Caco-2 (cell line): ENCODE results near the gene CHRM1. TPM values are rescaled to one million over a fixed set of nuclear protein-coding genes. Genes with fewer than 3 reads are reported as not detected.

Source experiments
- BruUV-seq: library from RNA; stranded (reverse); fragments of 400-500 nt; replicated peaks from 2 replicates; lab custom pipeline; 2021; lab: Mats Ljungman, UMichigan
- CTCF ChIA-PET: fragments of 300-600 bp; sonication (Branson Sonifier 250); formaldehyde crosslinking; loops from one replicate; lab custom pipeline; 2022; ENCODE audit warnings: antibody characterized with exemption; lab: Charles Lee
- POLR2A ChIA-PET: fragments of 300-600 bp; sonication (Branson Sonifier 250); formaldehyde crosslinking; loops from one replicate; lab custom pipeline; 2022; ENCODE audit warnings: antibody characterized with exemption; lab: Charles Lee
- DNase-seq, 2 experiments: peaks; one replicate each; pipeline versions ENCODE4 v3.0.0 to v3.0.0-alpha.2; 2020 to 2022
- H3K27me3 ChIP-seq: replicated peaks from 2 replicates; pipeline ENCODE4 v1.6.0; 2011; ENCODE audit warnings: low read length; ENCODE audit not compliant: control insufficient read depth, insufficient read depth
- H3K36me3 ChIP-seq: 2 replicates; pipeline ENCODE4 v1.5.1; 2011; ENCODE audit warnings: low read length; ENCODE audit not compliant: control insufficient read depth, insufficient read depth
- H3K4me1 ChIP-seq: fragments of 250-450 bp; sonication (Bioruptor Pico); 2 replicates; pipeline ENCODE4 v1.5.1; 2020; ENCODE audit warnings: mild to moderate bottlenecking
- H3K4me3 ChIP-seq: 2 replicates; pipeline ENCODE4 v1.5.1; 2011; ENCODE audit warnings: low read depth, mild to moderate bottlenecking, control low read depth, low read length
- H3K9me3 ChIP-seq: fragments of 250-450 bp; sonication (Bioruptor Pico); 2 replicates; pipeline ENCODE4 v1.5.1; 2020; ENCODE audit warnings: mild to moderate bottlenecking, moderate library complexity
- H3K27ac Mint-ChIP-seq: one replicate; pipeline ENCODE4 v1.8.0; 2022; ENCODE audit warnings: mixed read lengths; ENCODE audit not compliant: unreplicated experiment
- H3K27me3 Mint-ChIP-seq: one replicate; pipeline ENCODE4 v1.8.0; 2022; ENCODE audit warnings: mixed read lengths; ENCODE audit not compliant: insufficient read depth, unreplicated experiment
- H3K36me3 Mint-ChIP-seq: one replicate; pipeline ENCODE4 v1.8.0; 2022; ENCODE audit warnings: mild to moderate bottlenecking, mixed read lengths; ENCODE audit not compliant: insufficient read depth, unreplicated experiment
- H3K4me1 Mint-ChIP-seq: one replicate; pipeline ENCODE4 v1.8.0; 2022; ENCODE audit warnings: low read depth, mixed read lengths; ENCODE audit not compliant: unreplicated experiment
- H3K4me3 Mint-ChIP-seq: one replicate; pipeline ENCODE4 v1.8.0; 2022; ENCODE audit warnings: mild to moderate bottlenecking, moderate library complexity, mixed read lengths; ENCODE audit not compliant: unreplicated experiment
- H3K9me3 Mint-ChIP-seq: one replicate; pipeline ENCODE4 v1.8.0; 2022; ENCODE audit warnings: mixed read lengths; ENCODE audit not compliant: unreplicated experiment
- intact Hi-C: fragments of 100-400 bp; cut with micrococcal nuclease; formaldehyde crosslinking; loops from one replicate; pipeline ENCODE4 v1.10.0; 2022; ENCODE audit not compliant: unreplicated experiment
- total RNA-seq: library from RNA; stranded (reverse); gene quantifications from 2 replicates; pipeline ENCODE4 v1.2.3, GENCODE V29; 2022
- TF ChIP-seq, protein P1 (sequence below), 2 experiments: fragments of 200-600 bp in 1 of 2; IDR thresholded peaks; 1 replicate in 1 of 2; 2 replicates in 1 of 2; pipeline versions ENCODE4 v1.5.1 to v1.8.0; 2011 to 2022; ENCODE audit warnings: antibody characterized with exemption in 1 of 2, control low read depth in 1 of 2, inconsistent platforms in 1 of 2, low read depth in 1 of 2, low read length in 1 of 2, mild to moderate bottlenecking in 1 of 2, moderate library complexity in 1 of 2; ENCODE audit not compliant: insufficient read depth in 1 of 2, severe bottlenecking in 1 of 2, unreplicated experiment in 1 of 2

Gene CHRM1
- total RNA-seq, 1 experiment from 2014 or later = not detected

DNA sequence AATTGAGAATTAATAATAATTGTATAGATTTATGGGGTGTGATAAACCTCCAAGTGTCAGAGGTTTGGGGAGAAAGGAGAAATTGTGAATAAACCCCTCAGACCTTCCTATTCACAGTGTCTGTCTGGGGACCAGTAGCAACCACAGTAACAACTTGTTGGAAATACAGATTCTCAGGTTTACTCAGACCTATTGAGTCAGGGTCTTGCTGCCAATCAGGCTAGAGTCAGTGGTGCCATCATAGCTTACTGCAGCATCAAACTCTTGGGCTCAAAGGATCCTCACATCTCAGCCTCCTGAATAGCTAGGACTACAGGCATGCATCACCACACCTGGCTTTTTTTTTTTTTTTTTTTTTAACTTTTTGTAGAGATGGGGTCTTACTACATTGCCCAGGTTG, 23.1 kb downstream of the CHRM1 start:
- no peaks in the 10 kb centered on the region for H3K27me3 Mint-ChIP-seq
- Histone ChIP-seq H3K36me3 (no peaks in the 10 kb centered on the region), H3K4me3 (no peak overlapping the region), H3K9me3 (no peaks in the 10 kb centered on the region), H3K27me3 (no peaks in the 10 kb centered on the region), H3K4me1 (no peaks in the 10 kb centered on the region)
- TF ChIP-seq, protein P1, sequence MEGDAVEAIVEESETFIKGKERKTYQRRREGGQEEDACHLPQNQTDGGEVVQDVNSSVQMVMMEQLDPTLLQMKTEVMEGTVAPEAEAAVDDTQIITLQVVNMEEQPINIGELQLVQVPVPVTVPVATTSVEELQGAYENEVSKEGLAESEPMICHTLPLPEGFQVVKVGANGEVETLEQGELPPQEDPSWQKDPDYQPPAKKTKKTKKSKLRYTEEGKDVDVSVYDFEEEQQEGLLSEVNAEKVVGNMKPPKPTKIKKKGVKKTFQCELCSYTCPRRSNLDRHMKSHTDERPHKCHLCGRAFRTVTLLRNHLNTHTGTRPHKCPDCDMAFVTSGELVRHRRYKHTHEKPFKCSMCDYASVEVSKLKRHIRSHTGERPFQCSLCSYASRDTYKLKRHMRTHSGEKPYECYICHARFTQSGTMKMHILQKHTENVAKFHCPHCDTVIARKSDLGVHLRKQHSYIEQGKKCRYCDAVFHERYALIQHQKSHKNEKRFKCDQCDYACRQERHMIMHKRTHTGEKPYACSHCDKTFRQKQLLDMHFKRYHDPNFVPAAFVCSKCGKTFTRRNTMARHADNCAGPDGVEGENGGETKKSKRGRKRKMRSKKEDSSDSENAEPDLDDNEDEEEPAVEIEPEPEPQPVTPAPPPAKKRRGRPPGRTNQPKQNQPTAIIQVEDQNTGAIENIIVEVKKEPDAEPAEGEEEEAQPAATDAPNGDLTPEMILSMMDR (IDR thresholded peaks at IDR 0.05; ENCODE audit: insufficient read depth in 1 of 2, low read depth in 1 of 2, low read length in 1 of 2, severe bottlenecking in 1 of 2, unreplicated experiment in 1 of 2) = no peak
- no peak overlapping the region for H3K4me3 Mint-ChIP-seq
- peaks cover under 1% of the 10 kb centered on the region for H3K36me3 Mint-ChIP-seq
- DNase-seq = no peak
- CTCF ChIA-PET = interaction anchor here (0.6 to 1.0 kb wide), 3 partner anchors 78 to 137 kb away, joined by 3 to 8 read pairs (median 4); no protein-coding TSS in a partner anchor
- POLR2A ChIA-PET = no interaction called here
- BruUV-seq = no TSS peak
- H3K27ac Mint-ChIP-seq = no peak overlapping the region
- H3K4me1 Mint-ChIP-seq = peaks cover 6% of the 10 kb centered on the region
- intact Hi-C loops = no loop called here
- no peaks in the 10 kb centered on the region for H3K9me3 Mint-ChIP-seq

DNA sequence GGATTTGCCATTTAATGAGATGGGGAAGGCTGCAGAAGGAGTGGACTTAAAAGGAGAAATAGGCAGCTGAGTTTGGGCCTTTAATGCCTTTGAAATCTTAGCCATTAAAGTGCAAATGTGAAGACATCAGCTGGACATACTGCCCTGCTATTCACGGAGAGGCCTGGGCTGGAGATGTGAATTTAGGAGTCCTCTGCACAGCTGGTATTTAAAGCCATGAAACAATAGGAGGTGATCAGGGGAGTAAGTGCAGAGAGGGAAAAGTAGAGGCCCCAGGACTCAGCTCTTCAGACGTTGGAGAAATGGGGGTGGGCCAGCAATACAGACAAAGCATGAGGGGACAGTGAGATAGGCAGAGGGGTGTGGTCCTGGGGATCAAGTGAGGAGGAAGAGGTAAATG, 23.9 kb downstream of the CHRM1 start:
- no peak overlapping the region for H3K27ac Mint-ChIP-seq
- TF ChIP-seq, protein P1 (IDR thresholded peaks at IDR 0.05; ENCODE audit: insufficient read depth in 1 of 2, low read depth in 1 of 2, low read length in 1 of 2, severe bottlenecking in 1 of 2, unreplicated experiment in 1 of 2) = no peak
- Histone ChIP-seq H3K36me3 (no peaks in the 10 kb centered on the region), H3K4me1 (peaks cover 5% of the 10 kb centered on the region; the same call in 1 of the 2 replicates), H3K4me3 (no peak overlapping the region), H3K9me3 (no peaks in the 10 kb centered on the region), H3K27me3 (no peaks in the 10 kb centered on the region)
- no peaks in the 10 kb centered on the region for H3K27me3 Mint-ChIP-seq
- H3K36me3 Mint-ChIP-seq = peaks cover 8% of the 10 kb centered on the region
- H3K4me1 Mint-ChIP-seq = peaks cover 6% of the 10 kb centered on the region
- no peak overlapping the region for H3K4me3 Mint-ChIP-seq
- no TSS peak for BruUV-seq
- CTCF ChIA-PET = no interaction called here
- POLR2A ChIA-PET = no interaction called here
- intact Hi-C loops = no loop called here
- DNase-seq = no peak
- no peaks in the 10 kb centered on the region for H3K9me3 Mint-ChIP-seq

DNA sequence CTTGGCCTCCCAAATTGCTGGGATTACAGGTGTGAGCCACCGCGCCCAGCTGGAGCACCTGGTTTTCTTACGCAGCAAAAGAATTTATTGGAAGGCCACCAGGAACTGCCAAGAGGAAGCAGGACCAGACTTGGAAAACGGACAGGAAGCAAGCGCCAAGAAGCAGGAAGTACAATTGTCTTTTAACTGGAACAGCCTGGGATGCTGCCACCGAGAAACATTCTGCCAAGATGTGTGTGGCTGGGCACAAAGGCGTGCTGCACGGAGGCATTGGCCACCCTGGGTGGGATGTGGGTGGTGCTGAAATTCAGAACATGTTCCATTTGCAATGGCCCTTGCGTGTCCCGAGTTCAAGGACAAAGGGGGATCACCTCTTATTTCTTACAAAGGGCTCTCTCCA, 25.1 kb downstream of the CHRM1 start:
- intact Hi-C loops = no loop called here
- Mint-ChIP-seq H3K9me3 (no peaks in the 10 kb centered on the region), H3K4me1 (peaks cover 12% of the 10 kb centered on the region), H3K36me3 (peaks cover 19% of the 10 kb centered on the region), H3K27me3 (no peaks in the 10 kb centered on the region), H3K27ac (no peak overlapping the region), H3K4me3 (no peak overlapping the region)
- TF ChIP-seq, protein P1 (IDR thresholded peaks at IDR 0.05; ENCODE audit: insufficient read depth in 1 of 2, low read depth in 1 of 2, low read length in 1 of 2, severe bottlenecking in 1 of 2, unreplicated experiment in 1 of 2) = no peak
- Histone ChIP-seq H3K9me3 (no peaks in the 10 kb centered on the region), H3K4me1 (peaks cover 15% of the 10 kb centered on the region), H3K27me3 (no peaks in the 10 kb centered on the region), H3K4me3 (no peak overlapping the region), H3K36me3 (no peaks in the 10 kb centered on the region)
- ChIA-PET POLR2A (no interaction called here), CTCF (no interaction called here)
- BruUV-seq = no TSS peak
- DNase-seq = no peak
